ENCODE measurements around the gene ARHGAP23. TPM values are rescaled to one million over a fixed set of nuclear protein-coding genes. Genes with fewer than 3 reads are reported as not detected.
A peak's percentile ranks its signal among the peaks of the same experiment; 100 is the strongest.

Gene ARHGAP23
- total RNA-seq, 1 experiment from 2014 or later, result 19.0 TPM

DNA sequence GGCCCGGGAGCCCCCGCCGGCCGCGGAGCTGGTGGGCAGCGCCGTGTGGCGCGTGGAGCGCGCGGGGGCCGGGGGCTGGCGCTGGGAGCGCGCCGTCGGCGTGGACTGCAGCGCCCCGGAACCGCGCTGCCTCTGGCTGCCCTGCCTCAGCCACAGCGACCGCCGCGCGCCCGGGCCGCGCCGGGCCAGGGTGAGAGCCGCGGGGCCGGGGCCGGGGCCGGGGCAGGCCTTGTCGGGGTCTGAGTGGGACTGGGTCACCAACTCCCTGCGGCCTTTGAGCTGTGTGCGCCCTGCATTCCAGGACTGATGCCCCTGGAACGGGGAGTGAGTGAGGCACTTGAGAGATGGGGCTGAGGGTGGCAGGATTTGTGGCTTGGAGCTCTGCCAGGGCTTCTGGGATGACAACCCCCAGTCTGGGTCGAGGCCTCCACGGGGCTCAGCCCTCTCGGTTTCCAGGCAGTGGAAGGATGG is 25.7 kb downstream of the ARHGAP23 start:
- Histone ChIP-seq H3K36me3 (ENCODE audit: insufficient read depth, low read length, poor library complexity, severe bottlenecking) (no peaks in the 10 kb centered on the region), H3K27ac (ENCODE audit: low read depth, low read length, poor library complexity, severe bottlenecking) (no peak overlapping the region), H3K9me3 (ENCODE audit: low read depth, low read length, poor library complexity, severe bottlenecking) (no peaks in the 10 kb centered on the region), H3K4me1 (ENCODE audit: insufficient read depth, low read length, poor library complexity, severe bottlenecking) (peaks cover 33% of the 10 kb centered on the region), H3K4me3 (ENCODE audit: low read depth, low read length, poor library complexity, severe bottlenecking) (peak overlapping the region; percentile 37), H3K27me3 (replicated peaks; ENCODE audit: insufficient read depth, low read depth, low read length, poor library complexity) (no peaks in the 10 kb centered on the region)
- intact Hi-C loops (cut with micrococcal nuclease; ENCODE audit: unreplicated experiment), result no loop called here
- CTCF ChIA-PET, result no interaction called here
- BruUV-seq (replicated peaks), result no TSS peak
- POLR2A ChIA-PET (ENCODE audit: low non-redundant PET), result no interaction called here
- no peak for TF ChIP-seq EZH2 (IDR thresholded peaks at IDR 0.05; ENCODE audit: borderline replicate concordance, low read depth, low read length, poor library complexity, severe bottlenecking)
- TF ChIP-seq, protein P1, sequence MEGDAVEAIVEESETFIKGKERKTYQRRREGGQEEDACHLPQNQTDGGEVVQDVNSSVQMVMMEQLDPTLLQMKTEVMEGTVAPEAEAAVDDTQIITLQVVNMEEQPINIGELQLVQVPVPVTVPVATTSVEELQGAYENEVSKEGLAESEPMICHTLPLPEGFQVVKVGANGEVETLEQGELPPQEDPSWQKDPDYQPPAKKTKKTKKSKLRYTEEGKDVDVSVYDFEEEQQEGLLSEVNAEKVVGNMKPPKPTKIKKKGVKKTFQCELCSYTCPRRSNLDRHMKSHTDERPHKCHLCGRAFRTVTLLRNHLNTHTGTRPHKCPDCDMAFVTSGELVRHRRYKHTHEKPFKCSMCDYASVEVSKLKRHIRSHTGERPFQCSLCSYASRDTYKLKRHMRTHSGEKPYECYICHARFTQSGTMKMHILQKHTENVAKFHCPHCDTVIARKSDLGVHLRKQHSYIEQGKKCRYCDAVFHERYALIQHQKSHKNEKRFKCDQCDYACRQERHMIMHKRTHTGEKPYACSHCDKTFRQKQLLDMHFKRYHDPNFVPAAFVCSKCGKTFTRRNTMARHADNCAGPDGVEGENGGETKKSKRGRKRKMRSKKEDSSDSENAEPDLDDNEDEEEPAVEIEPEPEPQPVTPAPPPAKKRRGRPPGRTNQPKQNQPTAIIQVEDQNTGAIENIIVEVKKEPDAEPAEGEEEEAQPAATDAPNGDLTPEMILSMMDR (conservative IDR thresholded peaks at IDR 0.05; ENCODE audit: low read depth, low read length), result no peak
- peak; percentile 32 for DNase-seq (ENCODE audit: low spot score)

- Histone ChIP-seq H3K36me3 (ENCODE audit: insufficient read depth, low read length, poor library complexity, severe bottlenecking) (no peaks in the 10 kb centered on the region), H3K27ac (ENCODE audit: low read depth, low read length, poor library complexity, severe bottlenecking) (no peak overlapping the region), H3K4me1 (ENCODE audit: insufficient read depth, low read length, poor library complexity, severe bottlenecking) (peaks cover 33% of the 10 kb centered on the region), H3K9me3 (ENCODE audit: low read depth, low read length, poor library complexity, severe bottlenecking) (no peaks in the 10 kb centered on the region), H3K4me3 (ENCODE audit: low read depth, low read length, poor library complexity, severe bottlenecking) (peak overlapping the region; percentile 37), H3K27me3 (replicated peaks; ENCODE audit: insufficient read depth, low read depth, low read length, poor library complexity) (no peaks in the 10 kb centered on the region)
- BruUV-seq (replicated peaks), result no TSS peak
- CTCF ChIA-PET, result no interaction called here
- POLR2A ChIA-PET (ENCODE audit: low non-redundant PET), result no interaction called here
- intact Hi-C loops (cut with micrococcal nuclease; ENCODE audit: unreplicated experiment), result no loop called here
- no peak for DNase-seq (ENCODE audit: low spot score)
- no peak for TF ChIP-seq EZH2 (IDR thresholded peaks at IDR 0.05; ENCODE audit: borderline replicate concordance, low read depth, low read length, poor library complexity, severe bottlenecking)
- TF ChIP-seq, protein P1 (conservative IDR thresholded peaks at IDR 0.05; ENCODE audit: low read depth, low read length), result no peak
Measured at GRCh38 chr17:38454532-38454931, 26.3 kb downstream of the ARHGAP23 start.

DNA sequence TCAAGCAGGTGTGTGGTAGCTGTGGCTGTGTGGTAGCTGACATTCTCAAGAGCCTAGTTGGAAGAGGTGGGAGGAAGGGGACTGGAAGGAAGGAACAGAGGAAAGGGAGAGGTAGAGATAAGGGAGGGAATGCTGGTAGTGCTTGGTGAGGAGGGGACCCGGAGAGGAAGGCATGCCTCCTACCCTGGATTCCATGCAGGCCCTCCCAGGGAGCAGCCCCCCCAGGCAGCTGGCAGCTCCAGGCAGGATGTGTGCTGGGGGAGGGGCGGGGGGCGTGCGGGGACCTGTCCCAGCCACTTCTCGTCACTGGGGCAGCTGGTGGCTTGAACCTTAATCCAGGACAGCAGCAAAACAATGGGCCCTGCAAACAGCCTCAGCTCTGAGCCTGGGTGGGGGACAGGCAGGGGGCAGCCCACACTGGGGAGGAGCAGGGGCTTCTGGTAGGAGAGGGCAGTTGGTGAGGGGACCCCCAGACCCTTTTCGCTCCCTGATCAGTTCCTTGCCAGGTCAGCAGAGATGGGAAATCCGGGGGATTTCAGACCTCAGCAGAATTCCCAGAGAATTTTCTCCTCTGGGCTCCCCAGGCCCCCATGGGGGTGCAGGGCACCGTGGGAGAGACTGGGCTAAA is 27.1 kb downstream of the ARHGAP23 start:
- DNase-seq (ENCODE audit: low spot score), result no peak
- Histone ChIP-seq H3K4me3 (ENCODE audit: low read depth, low read length, poor library complexity, severe bottlenecking) (no peak overlapping the region), H3K27ac (ENCODE audit: low read depth, low read length, poor library complexity, severe bottlenecking) (no peak overlapping the region), H3K36me3 (ENCODE audit: insufficient read depth, low read length, poor library complexity, severe bottlenecking) (no peaks in the 10 kb centered on the region), H3K9me3 (ENCODE audit: low read depth, low read length, poor library complexity, severe bottlenecking) (no peaks in the 10 kb centered on the region), H3K4me1 (ENCODE audit: insufficient read depth, low read length, poor library complexity, severe bottlenecking) (peaks cover 32% of the 10 kb centered on the region), H3K27me3 (replicated peaks; ENCODE audit: insufficient read depth, low read depth, low read length, poor library complexity) (no peaks in the 10 kb centered on the region)
- intact Hi-C loops (cut with micrococcal nuclease; ENCODE audit: unreplicated experiment), result no loop called here
- TF ChIP-seq EZH2 (IDR thresholded peaks at IDR 0.05; ENCODE audit: borderline replicate concordance, low read depth, low read length, poor library complexity, severe bottlenecking), result no peak
- TF ChIP-seq, protein P1 (conservative IDR thresholded peaks at IDR 0.05; ENCODE audit: low read depth, low read length), result no peak
- ChIA-PET POLR2A (ENCODE audit: low non-redundant PET) (no interaction called here), CTCF (interaction anchor here (0.7 kb wide), 1 partner anchor 12 kb away, joined by 3 read pairs; no protein-coding TSS in a partner anchor)
- BruUV-seq (replicated peaks), result no TSS peak

Measured in A673 (cell line).